ENCODE data around the gene SMG6.

SMG6 gene

GRCh38 chr17:2172999-2173398, 130.6 kb downstream of the SMG6 start:
- no peak for TF ChIP-seq BACH2 (CRISPR knock-in tag; IDR thresholded peaks at IDR 0.05; ENCODE audit: borderline replicate concordance)
- no peak for TF ChIP-seq ESRRG (CRISPR knock-in tag; IDR thresholded peaks at IDR 0.05)
- no peak; the same call in 1 of the 2 replicates for TF ChIP-seq ZNF70 (CRISPR knock-in tag; IDR thresholded peaks at IDR 0.05)
- no peak for TF ChIP-seq OSR1 (CRISPR knock-in tag; IDR thresholded peaks at IDR 0.05)
- no peak for TF ChIP-seq TOX (CRISPR knock-in tag; IDR thresholded peaks at IDR 0.05; ENCODE audit: borderline replicate concordance)
- no peak for TF ChIP-seq PATZ1 (CRISPR knock-in tag; IDR thresholded peaks at IDR 0.05; ENCODE audit: borderline replicate concordance)
- 0 out of 2 replicates have a peak, but pooled peaks have one; percentile 42 for TF ChIP-seq ZNF565 (CRISPR knock-in tag; conservative IDR thresholded peaks at IDR 0.05; ENCODE audit: low read depth)
- peak; percentile 63 for TF ChIP-seq CSDC2 (CRISPR knock-in tag; IDR thresholded peaks at IDR 0.05)
- TF ChIP-seq RARB (CRISPR knock-in tag; IDR thresholded peaks at IDR 0.05): no peak
- 0 out of 2 replicates have a peak, but pooled peaks have one; percentile 24 for TF ChIP-seq TSHZ2 (CRISPR knock-in tag; IDR thresholded peaks at IDR 0.05)
- TF ChIP-seq TCF4 (CRISPR knock-in tag; IDR thresholded peaks at IDR 0.05; ENCODE audit: borderline replicate concordance): no peak
- peak; percentile 13; the same call in 2 of the 3 replicates for ATAC-seq

- peak; percentile 76 for ATAC-seq
- TF ChIP-seq ISL1 (CRISPR knock-in tag; IDR thresholded peaks at IDR 0.05) (peak; percentile 36; the same call in 1 of the 2 replicates), ESRRG (CRISPR knock-in tag; IDR thresholded peaks at IDR 0.05) (0 out of 2 replicates have a peak, but pooled peaks have one; percentile 47), TCF4 (CRISPR knock-in tag; IDR thresholded peaks at IDR 0.05; ENCODE audit: borderline replicate concordance) (peak; percentile 38; the same call in 1 of the 2 replicates), TOX (CRISPR knock-in tag; IDR thresholded peaks at IDR 0.05; ENCODE audit: borderline replicate concordance) (0 out of 2 replicates have a peak, but pooled peaks have one; percentile 33), ARNTL (CRISPR knock-in tag; IDR thresholded peaks at IDR 0.05; ENCODE audit: borderline replicate concordance, low read depth) (no peak), RARB (CRISPR knock-in tag; IDR thresholded peaks at IDR 0.05) (no peak), BACH2 (CRISPR knock-in tag; IDR thresholded peaks at IDR 0.05; ENCODE audit: borderline replicate concordance) (0 out of 2 replicates have a peak, but pooled peaks have one; percentile 11), CSRNP3 (CRISPR knock-in tag; IDR thresholded peaks at IDR 0.05) (peak; percentile 61; the same call in 1 of the 2 replicates), ZNF70 (CRISPR knock-in tag; IDR thresholded peaks at IDR 0.05) (peak; percentile 43; the same call in 1 of the 2 replicates), CREB5 (CRISPR knock-in tag; IDR thresholded peaks at IDR 0.05; ENCODE audit: low read depth) (peak; percentile 63; the same call in 1 of the 2 replicates), ZNF8 (CRISPR knock-in tag; IDR thresholded peaks at IDR 0.05) (no peak), GLIS3 (CRISPR knock-in tag; IDR thresholded peaks at IDR 0.05) (no peak), PPARA (CRISPR knock-in tag; IDR thresholded peaks at IDR 0.05; ENCODE audit: borderline replicate concordance) (no peak), SNAI2 (CRISPR knock-in tag; IDR thresholded peaks at IDR 0.05) (peak; percentile 80; the same call in 1 of the 2 replicates), CSDC2 (CRISPR knock-in tag; IDR thresholded peaks at IDR 0.05) (no peak; the same call in 1 of the 2 replicates), POU6F1 (CRISPR knock-in tag; IDR thresholded peaks at IDR 0.05; ENCODE audit: borderline replicate concordance, low read depth) (no peak), ZFP30 (CRISPR knock-in tag; IDR thresholded peaks at IDR 0.05) (no peak)
These were observed 131.3 kb downstream of the SMG6 start for GRCh38 chr17:2172077-2172851.
